ENCODE results near the gene STAT5A. TPM values are rescaled to one million over a fixed set of nuclear protein-coding genes. Genes with fewer than 3 reads are reported as not detected.

Gene STAT5A
- total RNA-seq, 2 donors from 2014 or later, result 65.5 to 69.8 TPM

DNA sequence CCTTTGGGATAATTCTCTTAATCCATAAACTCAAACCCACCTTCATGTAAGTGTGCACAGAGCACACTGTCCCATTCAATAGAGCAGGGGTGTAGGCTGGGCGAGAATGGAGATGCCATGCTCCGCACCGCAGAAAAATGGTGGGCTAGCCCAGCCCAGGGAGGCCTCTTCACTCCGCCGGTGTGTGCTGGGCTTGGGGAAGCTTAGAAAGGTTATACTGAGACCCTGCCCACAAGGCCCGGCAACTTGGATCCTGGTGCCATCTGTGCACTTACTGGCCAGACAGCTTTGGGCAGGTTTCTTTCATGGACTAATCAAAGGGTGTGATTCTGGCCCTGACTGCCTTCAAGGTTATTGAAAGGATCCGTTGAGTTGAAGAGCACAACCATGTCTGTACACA is 3.7 kb upstream of the STAT5A start:
- ATAC-seq (ENCODE audit: insufficient number of reproducible peaks, low FRiP score, low read depth) (no peak), DNase-seq (ENCODE audit: low spot score) (no peak)
- Histone ChIP-seq H3K27me3 (replicated peaks; ENCODE audit: insufficient read depth) (no peaks in the 10 kb centered on the region), H3K9me3 (no peaks in the 10 kb centered on the region), H3K4me1 (ENCODE audit: control insufficient read depth in 1 of 2, low read depth in 2 of 2) (peaks cover 8 to 27% of the 10 kb centered on the region in 2 donors), H3K4me3 (no peak overlapping the region), H3K27ac (no peak overlapping the region), H3K36me3 (no peaks in the 10 kb centered on the region)
- TF ChIP-seq, protein P1, sequence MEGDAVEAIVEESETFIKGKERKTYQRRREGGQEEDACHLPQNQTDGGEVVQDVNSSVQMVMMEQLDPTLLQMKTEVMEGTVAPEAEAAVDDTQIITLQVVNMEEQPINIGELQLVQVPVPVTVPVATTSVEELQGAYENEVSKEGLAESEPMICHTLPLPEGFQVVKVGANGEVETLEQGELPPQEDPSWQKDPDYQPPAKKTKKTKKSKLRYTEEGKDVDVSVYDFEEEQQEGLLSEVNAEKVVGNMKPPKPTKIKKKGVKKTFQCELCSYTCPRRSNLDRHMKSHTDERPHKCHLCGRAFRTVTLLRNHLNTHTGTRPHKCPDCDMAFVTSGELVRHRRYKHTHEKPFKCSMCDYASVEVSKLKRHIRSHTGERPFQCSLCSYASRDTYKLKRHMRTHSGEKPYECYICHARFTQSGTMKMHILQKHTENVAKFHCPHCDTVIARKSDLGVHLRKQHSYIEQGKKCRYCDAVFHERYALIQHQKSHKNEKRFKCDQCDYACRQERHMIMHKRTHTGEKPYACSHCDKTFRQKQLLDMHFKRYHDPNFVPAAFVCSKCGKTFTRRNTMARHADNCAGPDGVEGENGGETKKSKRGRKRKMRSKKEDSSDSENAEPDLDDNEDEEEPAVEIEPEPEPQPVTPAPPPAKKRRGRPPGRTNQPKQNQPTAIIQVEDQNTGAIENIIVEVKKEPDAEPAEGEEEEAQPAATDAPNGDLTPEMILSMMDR (IDR thresholded peaks at IDR 0.05), result no peak

GRCh38 chr17:42285346-42286050 is 2.8 kb upstream of the STAT5A start:
- Histone ChIP-seq H3K9me3 (no peaks in the 10 kb centered on the region), H3K4me3 (no peak overlapping the region), H3K36me3 (no peaks in the 10 kb centered on the region), H3K27me3 (replicated peaks; ENCODE audit: insufficient read depth) (no peaks in the 10 kb centered on the region), H3K27ac (no peak overlapping the region), H3K4me1 (ENCODE audit: control insufficient read depth in 1 of 2, low read depth in 2 of 2) (peaks cover 8 to 34% of the 10 kb centered on the region in 2 donors)
- DNase-seq (ENCODE audit: low spot score), result no peak
- TF ChIP-seq, protein P1 (IDR thresholded peaks at IDR 0.05), result no peak
- no peak for ATAC-seq (ENCODE audit: insufficient number of reproducible peaks, low FRiP score, low read depth)

- DNase-seq (ENCODE audit: low spot score) (no peak), ATAC-seq (ENCODE audit: insufficient number of reproducible peaks, low FRiP score, low read depth) (no peak)
- Histone ChIP-seq H3K9me3 (no peaks in the 10 kb centered on the region), H3K27ac (peak overlapping the region; percentile 90 to 92), H3K4me3 (peak overlapping the region; percentile 91), H3K27me3 (replicated peaks; ENCODE audit: insufficient read depth) (no peaks in the 10 kb centered on the region), H3K36me3 (no peaks in the 10 kb centered on the region), H3K4me1 (ENCODE audit: control insufficient read depth in 1 of 2, low read depth in 2 of 2) (peaks cover 8 to 34% of the 10 kb centered on the region in 2 donors)
- TF ChIP-seq, protein P1 (IDR thresholded peaks at IDR 0.05), result no peak
These were observed 1.7 kb upstream of the STAT5A start for GRCh38 chr17:42286411-42287221.

DNA sequence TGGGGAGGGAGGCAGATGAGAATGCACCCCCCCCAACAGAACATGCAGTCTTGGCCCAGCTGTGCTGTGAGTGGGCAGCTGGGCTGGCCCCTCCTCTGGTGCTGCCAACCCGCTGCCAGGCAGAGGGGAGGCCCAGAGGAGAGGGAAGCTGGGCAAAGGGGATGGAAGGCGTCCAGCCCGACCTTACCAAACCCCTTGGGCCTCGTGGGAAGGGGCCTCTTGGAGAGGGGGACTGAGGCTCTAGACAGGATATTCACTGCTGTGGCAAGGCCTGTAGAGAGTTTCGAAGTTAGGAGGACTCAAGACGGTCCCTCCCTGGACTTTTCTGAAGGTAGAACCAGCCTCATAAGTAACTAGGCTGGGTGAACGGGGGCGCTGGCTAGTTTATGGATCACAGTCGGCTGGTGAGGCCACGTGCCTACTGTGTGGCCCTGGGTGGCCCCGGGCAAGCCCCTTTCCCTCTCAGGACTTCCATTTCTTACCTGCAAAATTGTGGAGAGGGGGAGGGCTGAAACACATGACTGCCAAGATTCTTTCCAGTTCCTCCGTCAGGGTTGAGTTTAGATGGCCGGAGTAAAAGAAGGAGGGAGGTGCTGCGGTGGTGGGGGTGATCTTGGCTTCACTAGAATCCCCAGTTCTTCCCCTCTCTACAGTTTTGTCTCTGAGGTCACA is 857 bp upstream of the STAT5A start:
- Histone ChIP-seq H3K27me3 (replicated peaks; ENCODE audit: insufficient read depth) (no peaks in the 10 kb centered on the region), H3K27ac (peak overlapping the region; percentile 90 to 92), H3K4me1 (ENCODE audit: control insufficient read depth in 1 of 2, low read depth in 2 of 2) (peaks cover 8 to 34% of the 10 kb centered on the region in 2 donors), H3K36me3 (no peaks in the 10 kb centered on the region), H3K9me3 (no peaks in the 10 kb centered on the region), H3K4me3 (peak overlapping the region; percentile 91)
- TF ChIP-seq, protein P1 (IDR thresholded peaks at IDR 0.05), result no peak
- DNase-seq (ENCODE audit: low spot score) (no peak), ATAC-seq (ENCODE audit: insufficient number of reproducible peaks, low FRiP score, low read depth) (peak; percentile 39)

All from thoracic aorta (tissue), 2 donors.